K562 (cell line): Measurements from ENCODE around the gene MKLN1. TPM values are rescaled to one million over a fixed set of nuclear protein-coding genes. Genes with fewer than 3 reads are reported as not detected.

Experiments
- ARID2 ChIP-seq: fragments of 450-650 bp; IDR thresholded peaks from 2 replicates; pipeline ENCODE4 v1.6.1; 2017; ENCODE audit warnings: antibody characterized with exemption, mild to moderate bottlenecking
- CC2D1A ChIP-seq: fragments of 450-650 bp; IDR thresholded peaks from 2 replicates; pipeline ENCODE4 v1.6.1; 2017; ENCODE audit warnings: mild to moderate bottlenecking
- ERF ChIP-seq: fragments of 450-650 bp; formaldehyde crosslinking; IDR thresholded peaks from 2 replicates; pipeline ENCODE4 v1.4.0; 2020; ENCODE audit warnings: mild to moderate bottlenecking, mixed read lengths
- FOXA1 ChIP-seq: fragments of 450-650 bp; IDR thresholded peaks from 2 replicates; pipeline ENCODE4 v1.6.1; 2016; ENCODE audit warnings: mild to moderate bottlenecking, borderline replicate concordance
- JUN ChIP-seq, 2 experiments: sonication (generic) in 1 of 2; formaldehyde crosslinking in 1 of 2; IDR thresholded peaks; 2 replicates each; pipeline versions ENCODE4 v1.6.1 to v1.8.0; 2012 to 2022; ENCODE audit warnings: borderline replicate concordance in 2 of 2, mild to moderate bottlenecking in 2 of 2, improper control_type of control experiment in 1 of 2, low read depth in 1 of 2, low read length in 1 of 2, missing genetic modification reagents in 1 of 2
- MCM7 ChIP-seq, 2 experiments: fragments of 450-650 bp; IDR thresholded peaks; 2 replicates each; pipeline ENCODE4 v1.6.1; 2016 to 2018
- MEIS2 ChIP-seq: fragments of 450-650 bp; IDR thresholded peaks from 2 replicates; pipeline ENCODE4 v1.6.1; 2014; ENCODE audit warnings: mild to moderate bottlenecking; ENCODE audit not compliant: partially characterized antibody
- MYC ChIP-seq, 2 experiments: fragments of 250-450 bp in 1 of 2; sonication (Bioruptor Pico) in 1 of 2; IDR thresholded peaks; 2 replicates each; pipeline versions ENCODE4 v1.5.1 to v1.6.1; 2012 to 2021; ENCODE audit warnings: low read depth in 2 of 2, borderline replicate concordance in 1 of 2, improper control_type of control experiment in 1 of 2, low read length in 1 of 2, mild to moderate bottlenecking in 1 of 2, moderate library complexity in 1 of 2
- OTX1 ChIP-seq: fragments of 450-650 bp; formaldehyde crosslinking; IDR thresholded peaks from 2 replicates; pipeline ENCODE4 v1.4.0; 2022; ENCODE audit warnings: mild to moderate bottlenecking
- RAD21 ChIP-seq, 2 experiments: fragments of 250-450 bp in 1 of 2; fragments of 450-650 bp in 1 of 2; sonication (Bioruptor Pico) in 1 of 2; formaldehyde crosslinking in 1 of 2; IDR thresholded peaks in 1 of 2; conservative IDR thresholded peaks in 1 of 2; 2 replicates each; pipeline versions ENCODE4 v1.4.0 to v1.8.0; 2020 to 2022; ENCODE audit warnings: mild to moderate bottlenecking in 2 of 2, moderate library complexity in 1 of 2
- SIN3B ChIP-seq: fragments of 450-650 bp; IDR thresholded peaks from 2 replicates; pipeline ENCODE4 v1.6.1; 2017; ENCODE audit warnings: low read depth, mild to moderate bottlenecking, moderate library complexity
- polyA plus RNA-seq, 8 experiments: library from polyadenylated mRNA; depleted of rRNA in 4 of 8; stranded (reverse) in 5 of 8; unstranded in 3 of 8; fragments of >200 nt; fragmentation: Nextera tagmentation in 2 of 8; fragmentation: Illumina TruSeq in 1 of 8; extraction: Ambion mirVana in 2 of 8; extraction: Trizol in 1 of 8; gene quantifications; 2 replicates each; pipeline versions ENCODE4 v1.2.1 to v1.2.3, GENCODE V29; 2011 to 2014; ENCODE audit warnings: inconsistent platforms in 1 of 8, missing spikeins in 1 of 8
- total RNA-seq, 7 experiments: library from RNA; depleted of rRNA in 6 of 7; stranded (reverse); fragments of >200 nt in 6 of 7; fragmentation: Illumina TruSeq in 2 of 7; extraction: Trizol in 2 of 7; gene quantifications; 2 replicates each; pipeline versions ENCODE4 v1.2.1 to v1.2.3, GENCODE V29; 2011 to 2021; ENCODE audit warnings: low replicate concordance in 1 of 7
- TF ChIP-seq, protein P1 (sequence below): fragments of 450-650 bp; formaldehyde crosslinking; IDR thresholded peaks from 2 replicates; pipeline ENCODE4 v1.4.0; 2020; ENCODE audit warnings: mild to moderate bottlenecking, moderate library complexity
- TF ChIP-seq, protein P2 (sequence below): fragments of 450-650 bp; IDR thresholded peaks from 2 replicates; pipeline ENCODE4 v1.6.1; 2017; ENCODE audit warnings: antibody characterized with exemption, mild to moderate bottlenecking
- TF ChIP-seq, protein P3 (sequence below): fragments of 250-450 bp; sonication (Bioruptor Pico); IDR thresholded peaks from 2 replicates; pipeline ENCODE4 v1.4.0; 2020

The MKLN1 gene
- total and polyA plus RNA-seq, 9 of the 15 experiments (the other 6 are each of a cell fraction or from before 2014, with no cell fraction given) = 18.6 to 80.4 (median 56.0) TPM

DNA sequence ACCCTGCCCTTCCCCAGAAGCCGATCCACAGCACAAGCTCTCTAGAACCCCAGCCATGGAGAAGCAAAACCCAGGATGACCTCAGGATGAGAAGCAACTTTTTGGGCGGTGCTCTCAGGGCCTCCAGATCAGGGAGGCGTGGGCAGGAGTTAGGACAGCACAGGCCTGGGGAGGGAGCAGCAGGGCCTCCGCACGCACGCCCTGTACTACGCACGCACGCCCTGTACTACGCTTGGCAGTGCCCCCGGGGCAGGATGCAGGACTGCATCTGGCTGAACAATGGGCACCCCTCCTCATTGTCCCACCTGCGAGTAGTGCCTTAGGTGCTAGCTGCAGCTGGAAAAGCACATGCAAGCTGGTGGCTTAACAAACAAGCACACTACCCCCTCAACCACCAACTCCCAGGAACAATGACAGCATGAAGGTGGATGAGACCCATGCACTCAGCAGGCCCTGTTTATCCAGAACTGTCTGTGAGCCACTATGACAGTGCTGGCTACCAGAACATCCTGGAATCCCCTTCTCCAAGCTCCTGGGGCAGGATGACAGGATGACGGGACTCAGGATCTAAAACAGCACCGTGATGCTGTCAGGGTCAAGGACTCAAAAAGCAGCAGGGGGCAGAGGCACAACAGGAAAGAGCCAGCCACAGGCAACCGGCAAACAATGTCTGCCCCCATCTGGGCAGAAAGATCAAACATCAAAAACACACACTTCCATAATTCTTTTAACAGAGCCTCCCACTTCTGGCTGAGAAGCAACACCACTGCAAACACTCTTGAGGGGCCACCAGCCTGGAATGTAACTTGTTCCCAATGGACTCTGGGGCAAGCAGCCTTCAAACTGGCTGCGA is 217.0 kb downstream of the MKLN1 start (continued):
- TF ChIP-seq, protein P1, sequence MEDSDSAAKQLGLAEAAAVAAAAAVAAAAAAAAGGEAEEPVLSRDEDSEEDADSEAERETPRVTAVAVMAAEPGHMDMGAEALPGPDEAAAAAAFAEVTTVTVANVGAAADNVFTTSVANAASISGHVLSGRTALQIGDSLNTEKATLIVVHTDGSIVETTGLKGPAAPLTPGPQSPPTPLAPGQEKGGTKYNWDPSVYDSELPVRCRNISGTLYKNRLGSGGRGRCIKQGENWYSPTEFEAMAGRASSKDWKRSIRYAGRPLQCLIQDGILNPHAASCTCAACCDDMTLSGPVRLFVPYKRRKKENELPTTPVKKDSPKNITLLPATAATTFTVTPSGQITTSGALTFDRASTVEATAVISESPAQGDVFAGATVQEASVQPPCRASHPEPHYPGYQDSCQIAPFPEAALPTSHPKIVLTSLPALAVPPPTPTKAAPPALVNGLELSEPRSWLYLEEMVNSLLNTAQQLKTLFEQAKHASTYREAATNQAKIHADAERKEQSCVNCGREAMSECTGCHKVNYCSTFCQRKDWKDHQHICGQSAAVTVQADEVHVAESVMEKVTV (CRISPR knock-in tag) = peak; percentile 95
- TF ChIP-seq MYC (IDR thresholded peaks at IDR 0.05; ENCODE audit: low read depth, low read length) (0 out of 2 replicates have a peak, but pooled peaks have one; percentile 28), MYC (CRISPR knock-in tag; IDR thresholded peaks at IDR 0.05; ENCODE audit: borderline replicate concordance, low read depth) (no peak), JUN (IDR thresholded peaks at IDR 0.05; ENCODE audit: borderline replicate concordance, low read depth, low read length) (0 out of 2 replicates have a peak, but pooled peaks have one; percentile 17), JUN (CRISPR knock-in tag; IDR thresholded peaks at IDR 0.05; ENCODE audit: borderline replicate concordance) (no peak), MEIS2 (peak; percentile 15), ARID2 (peak; percentile 36; the same call in 1 of the 2 replicates), ERF (CRISPR knock-in tag) (no peak), FOXA1 (no peak), OTX1 (CRISPR knock-in tag) (peak; percentile 27; the same call in 1 of the 2 replicates), CC2D1A (peak; percentile 78), RAD21 (CRISPR knock-in tag; conservative IDR thresholded peaks at IDR 0.05 in 1 of 2, IDR thresholded peaks at IDR 0.05 in 1 of 2) (peak; percentile 93 to 95), MCM7 (IDR thresholded peaks at IDR 0.05) (no peak), SIN3B (no peak)
- TF ChIP-seq, protein P2, sequence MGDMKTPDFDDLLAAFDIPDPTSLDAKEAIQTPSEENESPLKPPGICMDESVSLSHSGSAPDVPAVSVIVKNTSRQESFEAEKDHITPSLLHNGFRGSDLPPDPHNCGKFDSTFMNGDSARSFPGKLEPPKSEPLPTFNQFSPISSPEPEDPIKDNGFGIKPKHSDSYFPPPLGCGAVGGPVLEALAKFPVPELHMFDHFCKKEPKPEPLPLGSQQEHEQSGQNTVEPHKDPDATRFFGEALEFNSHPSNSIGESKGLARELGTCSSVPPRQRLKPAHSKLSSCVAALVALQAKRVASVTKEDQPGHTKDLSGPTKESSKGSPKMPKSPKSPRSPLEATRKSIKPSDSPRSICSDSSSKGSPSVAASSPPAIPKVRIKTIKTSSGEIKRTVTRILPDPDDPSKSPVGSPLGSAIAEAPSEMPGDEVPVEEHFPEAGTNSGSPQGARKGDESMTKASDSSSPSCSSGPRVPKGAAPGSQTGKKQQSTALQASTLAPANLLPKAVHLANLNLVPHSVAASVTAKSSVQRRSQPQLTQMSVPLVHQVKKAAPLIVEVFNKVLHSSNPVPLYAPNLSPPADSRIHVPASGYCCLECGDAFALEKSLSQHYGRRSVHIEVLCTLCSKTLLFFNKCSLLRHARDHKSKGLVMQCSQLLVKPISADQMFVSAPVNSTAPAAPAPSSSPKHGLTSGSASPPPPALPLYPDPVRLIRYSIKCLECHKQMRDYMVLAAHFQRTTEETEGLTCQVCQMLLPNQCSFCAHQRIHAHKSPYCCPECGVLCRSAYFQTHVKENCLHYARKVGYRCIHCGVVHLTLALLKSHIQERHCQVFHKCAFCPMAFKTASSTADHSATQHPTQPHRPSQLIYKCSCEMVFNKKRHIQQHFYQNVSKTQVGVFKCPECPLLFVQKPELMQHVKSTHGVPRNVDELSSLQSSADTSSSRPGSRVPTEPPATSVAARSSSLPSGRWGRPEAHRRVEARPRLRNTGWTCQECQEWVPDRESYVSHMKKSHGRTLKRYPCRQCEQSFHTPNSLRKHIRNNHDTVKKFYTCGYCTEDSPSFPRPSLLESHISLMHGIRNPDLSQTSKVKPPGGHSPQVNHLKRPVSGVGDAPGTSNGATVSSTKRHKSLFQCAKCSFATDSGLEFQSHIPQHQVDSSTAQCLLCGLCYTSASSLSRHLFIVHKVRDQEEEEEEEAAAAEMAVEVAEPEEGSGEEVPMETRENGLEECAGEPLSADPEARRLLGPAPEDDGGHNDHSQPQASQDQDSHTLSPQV = no peak
- TF ChIP-seq, protein P3, sequence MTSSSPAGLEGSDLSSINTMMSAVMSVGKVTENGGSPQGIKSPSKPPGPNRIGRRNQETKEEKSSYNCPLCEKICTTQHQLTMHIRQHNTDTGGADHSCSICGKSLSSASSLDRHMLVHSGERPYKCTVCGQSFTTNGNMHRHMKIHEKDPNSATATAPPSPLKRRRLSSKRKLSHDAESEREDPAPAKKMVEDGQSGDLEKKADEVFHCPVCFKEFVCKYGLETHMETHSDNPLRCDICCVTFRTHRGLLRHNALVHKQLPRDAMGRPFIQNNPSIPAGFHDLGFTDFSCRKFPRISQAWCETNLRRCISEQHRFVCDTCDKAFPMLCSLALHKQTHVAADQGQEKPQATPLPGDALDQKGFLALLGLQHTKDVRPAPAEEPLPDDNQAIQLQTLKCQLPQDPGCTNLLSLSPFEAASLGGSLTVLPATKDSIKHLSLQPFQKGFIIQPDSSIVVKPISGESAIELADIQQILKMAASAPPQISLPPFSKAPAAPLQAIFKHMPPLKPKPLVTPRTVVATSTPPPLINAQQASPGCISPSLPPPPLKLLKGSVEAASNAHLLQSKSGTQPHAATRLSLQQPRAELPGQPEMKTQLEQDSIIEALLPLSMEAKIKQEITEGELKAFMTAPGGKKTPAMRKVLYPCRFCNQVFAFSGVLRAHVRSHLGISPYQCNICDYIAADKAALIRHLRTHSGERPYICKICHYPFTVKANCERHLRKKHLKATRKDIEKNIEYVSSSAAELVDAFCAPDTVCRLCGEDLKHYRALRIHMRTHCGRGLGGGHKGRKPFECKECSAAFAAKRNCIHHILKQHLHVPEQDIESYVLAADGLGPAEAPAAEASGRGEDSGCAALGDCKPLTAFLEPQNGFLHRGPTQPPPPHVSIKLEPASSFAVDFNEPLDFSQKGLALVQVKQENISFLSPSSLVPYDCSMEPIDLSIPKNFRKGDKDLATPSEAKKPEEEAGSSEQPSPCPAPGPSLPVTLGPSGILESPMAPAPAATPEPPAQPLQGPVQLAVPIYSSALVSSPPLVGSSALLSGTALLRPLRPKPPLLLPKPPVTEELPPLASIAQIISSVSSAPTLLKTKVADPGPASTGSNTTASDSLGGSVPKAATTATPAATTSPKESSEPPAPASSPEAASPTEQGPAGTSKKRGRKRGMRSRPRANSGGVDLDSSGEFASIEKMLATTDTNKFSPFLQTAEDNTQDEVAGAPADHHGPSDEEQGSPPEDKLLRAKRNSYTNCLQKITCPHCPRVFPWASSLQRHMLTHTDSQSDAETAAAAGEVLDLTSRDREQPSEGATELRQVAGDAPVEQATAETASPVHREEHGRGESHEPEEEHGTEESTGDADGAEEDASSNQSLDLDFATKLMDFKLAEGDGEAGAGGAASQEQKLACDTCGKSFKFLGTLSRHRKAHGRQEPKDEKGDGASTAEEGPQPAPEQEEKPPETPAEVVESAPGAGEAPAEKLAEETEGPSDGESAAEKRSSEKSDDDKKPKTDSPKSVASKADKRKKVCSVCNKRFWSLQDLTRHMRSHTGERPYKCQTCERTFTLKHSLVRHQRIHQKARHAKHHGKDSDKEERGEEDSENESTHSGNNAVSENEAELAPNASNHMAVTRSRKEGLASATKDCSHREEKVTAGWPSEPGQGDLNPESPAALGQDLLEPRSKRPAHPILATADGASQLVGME (CRISPR knock-in tag) = 0 out of 2 replicates have a peak, but pooled peaks have one; percentile 19
